Activated CD4-positive, alpha-beta T cell treated with anti-CD3 and anti-CD28 coated beads for 1 hour (primary cell): ENCODE results near the gene CCNY.

Experiments used
- DNase-seq: peaks from one replicate; pipeline ENCODE4 v3.0.0-alpha.2; 2020

CCNY gene

DNA sequence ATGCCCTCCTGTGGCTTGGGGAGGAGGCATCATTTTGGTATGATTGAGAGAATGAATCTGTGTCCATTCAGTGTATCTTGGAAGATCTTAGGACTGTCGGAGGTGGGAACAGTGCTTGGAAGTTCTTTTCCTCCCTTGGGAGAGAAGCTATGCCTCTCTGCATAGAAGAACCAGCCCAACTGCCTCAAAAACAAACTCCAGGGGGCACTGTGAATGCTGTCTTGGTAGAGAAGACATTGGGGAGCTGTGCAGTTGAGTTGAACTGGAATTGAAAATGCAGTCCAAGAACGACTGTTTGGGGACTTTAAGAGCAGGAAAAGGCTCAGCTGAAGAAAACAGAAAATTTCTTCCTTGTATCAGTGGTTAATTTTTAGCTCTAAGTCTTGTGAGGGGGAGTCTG is 263.9 kb downstream of the CCNY start:
- DNase-seq = no peak

- no peak for DNase-seq
Observed at GRCh38 chr10:35605191-35605590, 268.9 kb downstream of the CCNY start, which contains the start of gene GJD4. TSS of gene GJD4 (plus strand) at chr10:35605341. CDS start at chr10:35605568, 227 bp downstream.

DNA sequence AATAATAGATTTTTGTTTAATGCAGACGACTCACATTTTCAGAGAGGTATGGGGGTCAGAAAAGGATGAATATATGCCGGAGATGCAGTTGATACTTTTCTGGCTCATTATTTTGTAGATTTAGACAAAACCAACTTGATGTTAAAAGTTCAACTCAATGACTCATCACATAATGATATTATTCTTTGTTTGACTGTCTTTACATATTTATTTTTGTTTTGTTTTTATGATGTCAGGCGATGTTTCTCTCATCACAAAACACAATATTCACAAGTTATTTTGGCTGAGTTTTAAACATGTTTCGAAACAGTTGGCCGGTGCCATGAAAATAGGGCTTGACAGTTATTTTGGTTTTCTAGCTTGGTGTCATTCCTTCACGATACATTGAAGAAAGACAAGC is 270.1 kb downstream of the CCNY start:
- DNase-seq = no peak

DNA sequence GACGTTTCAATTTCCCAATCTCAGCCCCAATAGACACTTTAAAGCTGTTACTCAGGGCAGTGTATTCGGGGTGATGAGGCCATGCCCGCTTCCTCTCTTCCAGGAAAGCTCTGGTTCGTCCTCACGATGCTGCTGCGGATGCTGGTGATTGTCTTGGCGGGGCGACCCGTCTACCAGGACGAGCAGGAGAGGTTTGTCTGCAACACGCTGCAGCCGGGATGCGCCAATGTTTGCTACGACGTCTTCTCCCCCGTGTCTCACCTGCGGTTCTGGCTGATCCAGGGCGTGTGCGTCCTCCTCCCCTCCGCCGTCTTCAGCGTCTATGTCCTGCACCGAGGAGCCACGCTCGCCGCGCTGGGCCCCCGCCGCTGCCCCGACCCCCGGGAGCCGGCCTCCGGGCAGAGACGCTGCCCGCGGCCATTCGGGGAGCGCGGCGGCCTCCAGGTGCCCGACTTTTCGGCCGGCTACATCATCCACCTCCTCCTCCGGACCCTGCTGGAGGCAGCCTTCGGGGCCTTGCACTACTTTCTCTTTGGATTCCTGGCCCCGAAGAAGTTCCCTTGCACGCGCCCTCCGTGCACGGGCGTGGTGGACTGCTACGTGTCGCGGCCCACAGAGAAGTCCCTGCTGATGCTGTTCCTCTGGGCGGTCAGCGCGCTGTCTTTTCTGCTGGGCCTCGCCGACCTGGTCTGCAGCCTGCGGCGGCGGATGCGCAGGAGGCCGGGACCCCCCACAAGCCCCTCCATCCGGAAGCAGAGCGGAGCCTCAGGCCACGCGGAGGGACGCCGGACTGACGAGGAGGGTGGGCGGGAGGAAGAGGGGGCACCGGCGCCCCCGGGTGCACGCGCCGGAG is 271.4 kb downstream of the CCNY start:
- DNase-seq = no peak

- no peak for DNase-seq
Observed at GRCh38 chr10:35608328-35608672, 272.0 kb downstream of the CCNY start.

DNA sequence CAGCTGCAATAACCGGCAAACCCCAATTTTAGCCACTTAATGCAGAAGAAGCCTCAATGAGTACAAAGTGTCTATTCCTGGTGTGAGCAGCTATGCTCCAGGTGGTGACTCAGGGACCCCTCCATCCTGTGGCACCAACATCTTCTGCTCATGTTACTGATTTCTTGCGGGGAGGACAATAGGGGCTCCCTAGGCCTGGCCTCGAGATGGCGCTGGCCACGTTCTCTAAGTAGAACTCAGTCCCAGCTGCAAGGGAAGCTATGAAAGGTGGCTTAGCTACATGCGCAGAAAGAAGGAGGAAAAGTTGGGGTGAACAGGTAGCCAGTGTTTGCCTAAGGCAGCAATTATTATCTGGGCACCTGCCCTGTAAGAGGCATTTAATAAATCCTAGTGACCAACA is 275.4 kb downstream of the CCNY start:
- DNase-seq = no peak

DNA sequence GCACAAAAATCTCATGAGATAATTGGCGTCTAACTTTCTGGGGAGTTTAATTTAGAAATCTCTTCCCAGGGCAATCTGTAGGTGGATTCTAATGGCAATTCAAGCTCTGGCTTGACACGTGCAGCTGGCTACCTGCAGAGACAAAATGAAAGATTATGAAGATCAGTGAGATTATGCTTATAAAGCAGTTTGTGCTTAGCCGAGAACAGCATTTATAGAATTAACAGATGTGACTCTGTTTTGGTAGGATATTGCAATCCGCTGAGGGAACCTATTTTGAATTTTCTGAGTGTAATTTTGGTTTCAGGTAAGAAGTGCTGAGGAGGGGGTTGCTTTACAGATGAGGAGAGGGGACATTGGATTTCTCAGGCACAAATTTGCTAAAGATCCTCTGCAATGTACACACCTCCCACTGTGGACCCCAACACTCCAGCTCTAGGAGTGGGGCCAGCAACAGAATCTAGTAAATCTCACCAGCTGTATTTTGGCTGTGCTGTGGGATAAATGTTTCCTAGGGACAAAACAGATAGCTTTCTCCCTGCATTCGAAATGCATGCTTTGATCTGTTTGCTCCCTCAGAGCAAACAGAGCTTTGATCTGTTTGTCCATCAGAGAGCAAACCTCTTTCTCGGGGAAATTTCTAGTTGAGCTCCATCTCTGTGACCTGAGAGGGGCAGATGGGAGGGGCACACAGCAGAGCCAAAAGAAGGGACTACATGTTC is 276.2 kb downstream of the CCNY start:
- no peak for DNase-seq

DNA sequence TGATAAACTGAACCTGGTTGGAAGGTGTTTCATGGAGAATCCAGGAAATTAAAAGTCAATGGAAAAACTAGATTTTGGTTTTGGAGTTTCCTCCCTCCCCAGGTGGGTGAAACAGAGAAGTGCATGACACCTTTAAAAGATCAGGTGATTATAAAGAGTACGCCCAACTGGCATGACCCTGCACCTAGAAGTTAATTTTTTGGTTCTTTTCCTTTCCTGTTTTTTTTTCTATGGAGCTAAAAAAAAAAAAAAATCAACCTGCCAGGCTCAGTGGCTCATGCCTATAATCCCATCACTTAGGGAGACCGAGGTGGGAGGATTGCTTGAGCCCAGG is 276.8 kb downstream of the CCNY start:
- DNase-seq = no peak

DNA sequence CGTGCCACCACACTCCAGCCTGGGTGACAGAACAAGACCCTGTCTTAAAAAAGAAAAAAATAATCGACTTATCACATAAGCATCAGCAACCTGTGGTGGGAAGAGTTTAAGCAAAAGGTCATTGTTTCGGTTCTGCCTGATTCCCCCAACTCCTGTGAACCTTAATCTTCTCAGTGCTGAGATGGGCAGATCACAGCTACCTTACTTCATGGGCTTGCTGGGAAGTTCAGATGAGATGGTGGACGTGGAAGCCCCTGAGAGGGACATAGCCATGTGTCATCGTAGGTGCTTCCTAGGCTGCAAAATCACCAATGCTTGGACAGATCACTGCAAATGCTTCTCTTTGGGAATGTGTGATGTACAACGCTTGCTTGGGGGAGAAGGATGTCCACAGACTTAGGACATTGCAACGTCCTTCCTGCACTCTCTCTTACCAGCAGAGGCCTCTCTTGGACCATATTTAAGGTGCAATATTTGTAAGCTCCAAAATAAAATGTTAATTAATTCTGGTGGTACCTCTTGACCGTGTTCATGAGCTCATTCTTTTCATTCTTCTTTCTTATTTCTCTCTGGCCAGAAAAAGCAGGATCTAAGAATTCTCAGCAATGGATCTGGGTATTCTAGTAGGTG is 277.4 kb downstream of the CCNY start:
- DNase-seq = no peak

DNA sequence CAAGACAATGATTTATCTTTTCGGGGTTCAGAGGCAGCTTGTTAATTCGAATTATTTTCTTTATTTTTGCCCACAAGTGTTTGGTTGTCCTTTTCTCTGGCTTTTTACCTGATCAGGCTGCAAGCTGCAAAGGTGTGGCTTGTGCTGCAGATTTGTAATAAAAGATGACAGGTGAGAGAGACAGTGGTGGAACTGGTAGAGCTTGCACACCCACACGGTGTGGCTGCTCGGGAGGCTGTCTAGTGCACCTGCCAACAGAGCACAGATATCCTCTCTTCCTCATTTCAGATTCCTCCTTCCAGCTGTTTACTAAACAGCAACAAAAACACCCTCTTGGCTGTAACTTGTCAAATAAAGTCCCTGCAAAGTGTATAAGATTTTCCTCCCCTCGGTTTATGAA is 278.0 kb downstream of the CCNY start:
- no peak for DNase-seq
